NCI-H524 (cell line): Measurements from ENCODE around the gene TRIM66.

Experiments used
- DNase-seq, 2 experiments: peaks; one replicate each; lab custom pipeline; 2025; lab: John Stamatoyannopoulos, UW

TRIM66 gene

DNA sequence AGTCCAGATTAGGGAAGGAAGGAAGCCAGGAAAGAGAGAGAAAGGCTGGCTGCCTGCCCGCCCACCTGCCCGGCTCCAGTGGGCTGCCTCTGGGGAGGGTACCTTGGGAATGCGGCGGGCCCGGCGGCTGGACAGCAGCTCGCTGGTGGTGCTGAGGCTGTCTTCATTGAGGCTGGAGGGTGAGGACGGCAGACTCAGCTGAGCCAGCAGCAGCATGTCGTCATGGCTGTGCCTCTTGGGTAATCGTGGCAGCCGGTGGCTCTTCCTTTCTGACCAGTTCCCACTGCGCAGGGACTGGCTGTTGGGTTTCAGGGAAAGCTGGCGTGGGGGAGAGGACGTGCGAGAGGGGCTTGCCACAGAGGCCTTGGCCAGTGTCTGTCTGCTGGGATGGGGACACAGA lies 33.0 kb upstream of the TRIM66 start:
- no peak for DNase-seq

DNA sequence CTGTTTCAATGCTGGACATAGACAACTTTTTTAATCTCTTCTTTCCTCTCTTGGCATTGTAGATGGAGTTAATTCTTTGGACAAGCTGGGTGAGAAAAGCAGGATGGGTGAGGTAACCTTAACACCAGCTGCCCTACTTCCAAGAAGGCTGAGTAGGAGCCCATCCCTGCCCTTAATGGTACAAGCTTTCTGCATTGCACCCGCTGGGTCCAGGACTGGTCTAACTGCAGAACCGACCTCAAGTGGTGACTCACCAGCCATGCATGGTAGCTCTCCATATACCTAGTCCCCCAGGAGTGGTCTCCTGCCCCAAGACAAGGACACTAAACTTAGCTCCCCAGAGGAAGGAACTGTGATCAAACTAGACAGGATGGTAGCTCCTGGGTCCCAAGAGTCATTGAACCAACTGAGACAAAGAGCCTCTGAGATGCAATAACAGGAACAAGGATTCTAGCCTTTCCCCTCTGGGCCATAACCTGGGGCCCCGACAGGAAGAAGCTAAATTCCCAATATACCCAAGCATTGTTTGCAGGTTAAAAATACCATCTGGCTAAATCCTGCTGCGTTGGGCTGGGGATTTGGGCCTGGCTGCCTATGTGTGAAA lies 32.3 kb upstream of the TRIM66 start:
- DNase-seq, result no peak

GRCh38 chr11:8713760-8714454 lies 31.4 kb upstream of the TRIM66 start:
- DNase-seq, result no peak

DNA sequence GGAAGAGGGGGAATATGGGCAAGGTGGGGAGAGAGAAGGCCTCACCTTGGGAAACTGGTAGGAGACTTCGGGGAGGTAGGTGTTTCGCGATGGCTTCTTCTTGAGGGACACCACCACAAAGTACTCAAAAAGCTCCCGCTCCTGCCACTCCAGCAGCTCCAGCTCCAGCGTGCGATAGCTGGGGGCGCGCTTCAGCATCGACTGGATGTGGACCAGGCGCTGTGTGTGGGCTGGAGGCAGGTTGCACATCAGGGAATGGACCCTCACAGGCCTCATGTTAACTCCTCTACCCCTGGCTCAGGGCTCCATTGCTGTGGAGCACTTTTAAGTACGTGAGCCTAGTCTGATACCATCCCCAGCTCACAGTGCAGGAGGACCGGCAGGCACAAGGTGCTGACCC lies 30.0 kb upstream of the TRIM66 start:
- DNase-seq, result no peak

GRCh38 chr11:8711895-8712442 lies 29.5 kb upstream of the TRIM66 start:
- no peak for DNase-seq

- no peak for DNase-seq
Observed at GRCh38 chr11:8709777-8710176, 27.3 kb upstream of the TRIM66 start.

DNA sequence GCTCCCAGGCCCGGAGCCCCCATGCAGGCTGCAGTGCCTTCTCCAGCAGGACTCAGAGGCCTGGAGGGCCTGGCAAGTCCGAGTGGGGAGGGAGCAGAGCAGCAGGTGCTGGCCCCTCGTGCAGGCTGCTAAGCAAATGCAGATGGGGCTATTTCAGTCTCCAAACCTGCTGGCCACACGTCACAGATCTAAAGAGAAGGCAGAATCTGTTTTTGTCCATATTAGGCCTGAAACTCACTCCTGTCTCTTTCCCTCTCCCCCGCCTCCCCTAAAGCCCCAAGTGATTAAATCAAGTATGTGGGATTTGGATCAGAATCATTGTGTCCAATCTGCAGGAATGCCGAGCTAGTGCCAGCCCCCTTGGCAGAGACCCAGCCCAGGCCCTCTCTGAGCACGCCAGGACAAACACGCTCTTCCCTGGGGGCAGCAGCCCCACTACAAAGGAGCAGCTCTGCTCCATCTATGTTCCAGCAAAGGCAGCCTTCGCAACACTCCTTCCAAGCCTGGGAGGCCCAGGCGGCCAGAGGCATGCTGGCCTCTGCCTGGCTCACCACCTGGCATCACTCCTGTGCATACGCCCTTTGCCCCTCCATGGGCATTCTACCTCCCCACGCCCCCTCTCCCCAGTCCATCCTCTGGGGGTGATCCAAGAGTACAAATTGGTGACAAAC lies 26.7 kb upstream of the TRIM66 start:
- no peak for DNase-seq

DNA sequence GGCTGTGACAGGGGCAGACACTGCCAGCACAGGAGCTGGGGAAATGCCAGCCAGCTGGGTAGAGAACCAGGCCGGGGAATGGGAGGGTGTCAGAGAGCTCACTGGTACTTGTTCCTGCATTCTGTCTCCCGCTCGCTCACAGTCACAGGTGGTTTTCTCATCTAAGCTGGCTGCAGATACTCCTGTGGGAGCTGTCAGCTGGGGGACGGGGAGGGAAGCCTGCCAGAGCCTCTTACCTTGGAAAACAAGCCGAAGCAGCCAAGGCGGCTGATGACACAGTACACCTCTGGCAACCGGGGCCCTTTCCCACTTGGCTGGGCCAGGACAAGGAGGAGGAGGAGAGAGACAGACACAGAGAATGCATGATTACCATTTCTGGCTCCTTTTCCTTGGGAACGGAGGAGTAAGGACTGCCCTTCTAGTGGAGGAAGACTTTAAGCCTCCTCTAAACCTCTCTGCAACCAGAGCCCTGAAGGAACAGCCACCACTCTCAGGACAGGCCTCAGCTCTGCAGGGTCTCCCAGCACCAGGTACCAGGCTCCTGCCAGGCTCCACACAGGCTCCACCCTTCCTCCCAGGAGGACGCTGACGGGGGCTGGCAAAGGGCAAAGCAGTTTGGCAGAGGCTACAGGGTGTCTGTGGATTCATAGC lies 25.2 kb upstream of the TRIM66 start:
- DNase-seq, result no peak

DNA sequence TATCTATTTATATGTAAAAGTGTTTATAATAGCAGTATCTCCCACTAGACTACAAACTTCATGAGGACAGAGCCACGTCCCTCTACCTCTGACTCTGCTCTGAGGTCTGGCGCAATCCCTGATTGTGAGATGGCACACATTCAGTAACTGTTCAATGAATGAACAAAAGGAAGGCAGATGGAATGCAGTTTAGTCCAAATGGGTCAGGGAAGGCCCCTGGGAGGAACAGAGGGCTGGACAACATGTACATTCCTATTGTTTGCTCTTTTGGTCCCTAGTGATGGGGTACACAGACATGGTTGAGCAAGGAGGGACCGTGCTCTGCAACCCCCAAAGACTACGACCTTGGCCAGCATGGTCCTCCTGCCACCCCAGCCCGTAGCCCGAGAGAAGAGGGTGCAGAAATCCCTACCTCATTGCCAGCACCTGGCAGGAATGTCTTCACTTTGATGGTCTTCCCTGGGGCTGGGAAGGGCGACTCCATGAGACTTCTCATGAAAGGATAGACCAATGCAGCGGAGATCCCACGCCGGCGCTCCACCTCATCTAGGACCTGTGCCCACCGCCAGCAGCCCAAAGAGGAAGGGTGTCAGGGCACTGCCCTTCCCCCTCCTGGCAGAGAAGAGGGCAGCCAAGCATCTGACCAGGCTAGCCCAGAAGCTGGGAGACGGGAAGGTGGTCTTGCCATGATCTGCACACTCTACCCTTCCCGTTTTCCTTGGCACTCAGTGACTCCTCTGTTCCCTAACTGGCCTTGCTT lies 24.4 kb upstream of the TRIM66 start:
- DNase-seq, result no peak

GRCh38 chr11:8705146-8705545 lies 22.7 kb upstream of the TRIM66 start:
- no peak for DNase-seq

DNA sequence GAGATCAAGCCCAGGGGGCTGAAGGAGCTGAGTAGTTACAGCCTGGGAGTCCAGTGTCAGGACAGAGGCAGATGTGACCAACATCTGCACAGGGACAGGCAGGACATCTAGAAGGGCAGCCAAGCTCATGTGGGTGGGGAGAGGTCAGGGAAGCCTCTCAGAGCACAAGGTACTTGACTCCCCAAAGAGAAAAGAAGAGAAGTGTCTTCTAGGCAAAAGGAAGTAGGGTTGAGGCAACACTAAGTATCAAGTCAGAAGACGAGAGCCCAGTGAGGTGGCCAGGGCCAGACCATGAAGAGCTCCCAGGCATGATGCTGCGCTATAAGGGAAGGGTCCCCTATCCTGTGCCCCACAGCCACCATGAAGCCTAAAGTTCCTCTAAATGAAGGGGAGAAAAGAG lies 21.7 kb upstream of the TRIM66 start:
- no peak for DNase-seq

DNA sequence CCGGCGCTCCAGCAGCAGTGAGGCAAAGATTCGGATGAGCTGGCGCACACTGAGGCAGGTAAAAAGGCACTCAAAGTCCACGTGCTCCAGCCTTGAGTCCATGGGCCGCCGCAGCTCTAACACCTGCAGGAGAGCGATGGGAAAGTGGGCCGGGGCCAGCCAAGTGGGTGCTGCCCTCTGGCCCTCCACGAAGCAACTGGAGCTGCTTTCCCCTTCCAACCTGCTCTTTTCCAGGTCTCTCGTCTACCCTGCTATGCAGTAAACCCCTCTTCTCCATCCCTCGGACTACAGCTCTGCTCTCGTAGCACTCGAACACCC lies 20.1 kb upstream of the TRIM66 start:
- DNase-seq, result no peak

- no peak for DNase-seq
Observed at GRCh38 chr11:8701891-8702597, 19.6 kb upstream of the TRIM66 start.

GRCh38 chr11:8699903-8700302 lies 17.4 kb upstream of the TRIM66 start:
- no peak for DNase-seq

GRCh38 chr11:8698917-8699441 lies 16.5 kb upstream of the TRIM66 start:
- no peak for DNase-seq

DNA sequence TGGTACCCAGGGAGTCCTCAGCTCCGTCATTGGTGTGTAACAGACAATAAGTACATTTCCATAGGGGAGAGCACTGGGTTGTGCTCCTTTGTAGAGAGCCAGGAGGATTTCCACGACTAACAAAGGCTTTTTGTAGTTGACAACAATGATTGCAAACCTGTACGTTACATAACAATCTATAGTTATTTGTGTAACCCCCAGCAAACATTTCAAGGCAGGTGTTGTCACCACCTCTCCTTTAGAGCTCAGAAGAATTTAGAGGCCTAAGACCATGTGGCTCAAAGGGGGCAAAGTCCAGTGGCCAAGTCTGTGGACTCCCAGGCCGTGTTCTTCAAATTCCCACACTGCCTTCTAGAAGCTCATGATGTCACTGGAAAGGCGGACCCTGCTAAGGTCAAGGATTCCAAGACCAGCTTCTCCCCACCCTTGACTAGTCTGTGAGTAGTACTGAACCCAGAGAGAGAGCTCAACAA lies 15.9 kb upstream of the TRIM66 start:
- no peak for DNase-seq

GRCh38 chr11:8697054-8697453 lies 14.6 kb upstream of the TRIM66 start:
- DNase-seq, result no peak

DNA sequence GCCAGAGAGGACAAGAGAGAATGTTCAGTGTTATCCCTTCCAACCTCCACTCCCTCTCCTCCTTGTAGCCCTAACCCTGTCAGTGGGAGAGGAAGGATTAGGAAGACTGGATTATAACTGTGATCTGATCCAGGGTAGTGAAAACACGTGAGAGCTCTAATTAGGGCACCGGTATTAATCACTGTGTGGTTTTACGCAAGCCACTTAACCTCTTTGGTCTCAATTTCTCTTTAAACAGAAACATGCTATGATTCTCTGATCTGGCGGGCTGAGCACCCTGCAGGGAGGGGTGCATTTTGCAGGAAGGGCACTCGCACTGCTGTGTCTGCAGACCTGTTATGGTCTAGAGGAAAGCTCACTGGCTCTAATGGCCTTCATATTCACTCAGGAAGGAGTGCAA lies 11.7 kb upstream of the TRIM66 start:
- peak; percentile 16 to 64 for DNase-seq

GRCh38 chr11:8693555-8693954 lies 11.1 kb upstream of the TRIM66 start:
- no peak for DNase-seq

DNA sequence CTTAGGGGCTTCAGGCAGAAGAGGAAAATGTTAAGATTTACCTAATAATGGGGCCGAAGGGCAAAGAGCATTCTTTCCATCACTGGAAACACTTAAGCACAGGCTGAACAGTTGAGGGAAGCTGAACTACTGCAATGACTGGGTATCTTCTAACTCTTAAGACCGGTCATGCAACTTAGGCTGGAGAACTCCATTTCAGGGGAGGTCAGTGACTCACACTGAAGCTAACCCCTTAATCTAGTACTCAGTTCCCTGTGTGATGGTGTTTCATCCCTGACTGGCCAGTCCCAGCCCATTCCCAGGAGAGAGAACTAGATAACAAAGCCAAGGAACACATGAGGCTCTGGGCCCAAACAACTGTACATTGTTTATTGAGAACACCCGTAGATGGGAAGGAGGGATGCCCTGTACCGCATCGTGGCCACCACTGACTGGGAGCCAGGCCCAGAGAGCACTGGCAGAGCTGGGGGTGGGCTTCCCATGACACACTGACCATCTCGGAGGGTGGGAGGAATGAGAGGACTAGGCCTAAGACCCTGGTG lies 10.6 kb upstream of the TRIM66 start:
- DNase-seq, result no peak

GRCh38 chr11:8692417-8692816 lies 10.0 kb upstream of the TRIM66 start:
- DNase-seq, result no peak
